Parathyroid adenoma (tissue), 2 donors: ENCODE data around the gene TRIM68.

Source experiments
- H2AFZ ChIP-seq: fragments of 300-600 bp; sonication (generic); one replicate; pipeline ENCODE4 v1.7.0; 2017; ENCODE audit warnings: antibody characterized with exemption, mild to moderate bottlenecking
- H3K27ac ChIP-seq: fragments of 300-600 bp; sonication (generic); one replicate; pipeline ENCODE4 v1.7.0; 2017
- H3K27me3 ChIP-seq: fragments of 300-600 bp; sonication (generic); one replicate; pipeline ENCODE4 v1.7.0; 2017; ENCODE audit warnings: low read length; ENCODE audit not compliant: control insufficient read depth, insufficient read depth
- H3K36me3 ChIP-seq: fragments of 300-600 bp; sonication (generic); one replicate; pipeline ENCODE4 v1.7.0; 2017; ENCODE audit warnings: low read length; ENCODE audit not compliant: control insufficient read depth, insufficient read depth
- H3K4me1 ChIP-seq: fragments of 300-600 bp; sonication (generic); one replicate; pipeline ENCODE4 v1.7.0; 2017; ENCODE audit warnings: control low read depth
- H3K4me2 ChIP-seq: fragments of 300-600 bp; sonication (generic); one replicate; pipeline ENCODE4 v1.7.0; 2017; ENCODE audit warnings: low read length
- H3K4me3 ChIP-seq: fragments of 300-600 bp; sonication (generic); one replicate; pipeline ENCODE4 v1.7.0; 2017; ENCODE audit warnings: low read depth, low read length
- H3K79me2 ChIP-seq: fragments of 300-600 bp; sonication (generic); one replicate; pipeline ENCODE4 v1.7.0; 2017; ENCODE audit warnings: control low read depth
- H3K9ac ChIP-seq: fragments of 300-600 bp; sonication (generic); one replicate; pipeline ENCODE4 v1.7.0; 2017; ENCODE audit warnings: mild to moderate bottlenecking
- H3K9me3 ChIP-seq: fragments of 300-600 bp; sonication (generic); one replicate; pipeline ENCODE4 v1.7.0; 2017; ENCODE audit warnings: low read length; ENCODE audit not compliant: control insufficient read depth
- CTCF ChIP-seq: fragments of 300-600 bp; sonication (generic); IDR thresholded peaks from one replicate; pipeline ENCODE4 v1.7.0; 2017; ENCODE audit warnings: antibody characterized with exemption, mild to moderate bottlenecking
- donor health status: primary hyperparathyroidism.

Gene TRIM68

GRCh38 chr11:4639931-4640330, 31.9 kb upstream of the TRIM68 start:
- no peak for TF ChIP-seq CTCF
- Histone ChIP-seq H3K27ac (no peak overlapping the region), H3K36me3 (no peaks in the 10 kb centered on the region), H3K9me3 (no peaks in the 10 kb centered on the region), H3K4me1 (no peaks in the 10 kb centered on the region), H3K79me2 (no peaks in the 10 kb centered on the region), H3K9ac (no peak overlapping the region), H3K27me3 (no peaks in the 10 kb centered on the region), H2AFZ (no peak overlapping the region), H3K4me2 (no peak overlapping the region), H3K4me3 (no peak overlapping the region)

GRCh38 chr11:4637662-4638047, 29.6 kb upstream of the TRIM68 start:
- no peak overlapping the region for H3K4me3 ChIP-seq
- no peak overlapping the region for H3K4me2 ChIP-seq
- H3K9ac ChIP-seq, result no peak overlapping the region
- H3K27me3 ChIP-seq, result no peaks in the 10 kb centered on the region
- no peak for TF ChIP-seq CTCF
- no peaks in the 10 kb centered on the region for H3K4me1 ChIP-seq
- no peaks in the 10 kb centered on the region for H3K9me3 ChIP-seq
- no peak overlapping the region for H2AFZ ChIP-seq
- no peak overlapping the region for H3K27ac ChIP-seq
- H3K36me3 ChIP-seq, result no peaks in the 10 kb centered on the region
- no peaks in the 10 kb centered on the region for H3K79me2 ChIP-seq

- no peak within 1 kb of the TSS for H3K9ac ChIP-seq
- H3K27ac ChIP-seq, result no peak within 1 kb of the TSS
- no peak within 1 kb of the TSS for H3K4me2 ChIP-seq
- no peaks in the 10 kb centered on the region for H3K36me3 ChIP-seq
- no peaks in the 10 kb centered on the region for H3K27me3 ChIP-seq
- H2AFZ ChIP-seq, result peak within 1 kb of the TSS; percentile 58
- H3K79me2 ChIP-seq, result no peaks in the 10 kb centered on the region
- H3K4me1 ChIP-seq, result no peaks in the 10 kb centered on the region
- peak; percentile 64 for TF ChIP-seq CTCF
- no peak within 1 kb of the TSS for H3K4me3 ChIP-seq
- no peaks in the 10 kb centered on the region for H3K9me3 ChIP-seq
Observed at GRCh38 chr11:4636962-4637661, 29.1 kb upstream of the TRIM68 start, which contains the start of gene OR51D1. Gene OR51D1, plus strand, starts transcription at chr11:4637477. Its CDS starts 2,314 bp downstream, at chr11:4639791.

- H3K4me2 ChIP-seq, result no peak overlapping the region
- no peak overlapping the region for H2AFZ ChIP-seq
- no peak overlapping the region for H3K9ac ChIP-seq
- no peaks in the 10 kb centered on the region for H3K36me3 ChIP-seq
- no peak overlapping the region for H3K27ac ChIP-seq
- H3K4me3 ChIP-seq, result no peak overlapping the region
- TF ChIP-seq CTCF, result no peak
- no peaks in the 10 kb centered on the region for H3K9me3 ChIP-seq
- H3K27me3 ChIP-seq, result no peaks in the 10 kb centered on the region
- no peaks in the 10 kb centered on the region for H3K4me1 ChIP-seq
- no peaks in the 10 kb centered on the region for H3K79me2 ChIP-seq
Observed at GRCh38 chr11:4636136-4636535, 28.1 kb upstream of the TRIM68 start.
